GM12875 (cell line): Measurements from ENCODE around the gene HOMER1.

Source experiments
- H3K4me3 ChIP-seq: one replicate; pipeline ENCODE4 v1.5.1; 2011; ENCODE audit warnings: low read depth, low read length, control low read depth
- TF ChIP-seq, protein P1 (sequence below): IDR thresholded peaks from 2 replicates; pipeline ENCODE4 v1.5.1; 2011; ENCODE audit warnings: low read depth, mild to moderate bottlenecking, control low read depth, inconsistent platforms, low read length, moderate library complexity, borderline replicate concordance; ENCODE audit not compliant: insufficient read depth

The HOMER1 gene

DNA sequence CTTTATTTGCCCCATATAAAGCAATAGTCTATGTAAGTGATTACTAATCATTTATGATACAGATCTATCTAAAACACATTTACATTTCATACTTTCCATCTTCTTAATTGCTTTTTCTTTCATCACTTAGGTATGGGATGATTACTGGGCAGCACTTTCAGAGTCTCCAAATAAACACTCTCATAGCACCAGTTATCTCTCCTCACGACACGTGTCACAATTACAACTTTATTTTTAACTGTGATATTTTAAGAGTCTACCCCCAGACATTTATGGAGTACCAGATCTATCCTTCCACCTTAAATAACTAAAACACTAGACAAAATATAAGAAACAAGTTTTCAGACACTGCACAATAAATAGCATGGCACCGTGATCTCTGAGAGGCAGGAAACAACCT lies 32.9 kb downstream of the HOMER1 start:
- no peak overlapping the region for H3K4me3 ChIP-seq
- TF ChIP-seq, protein P1, sequence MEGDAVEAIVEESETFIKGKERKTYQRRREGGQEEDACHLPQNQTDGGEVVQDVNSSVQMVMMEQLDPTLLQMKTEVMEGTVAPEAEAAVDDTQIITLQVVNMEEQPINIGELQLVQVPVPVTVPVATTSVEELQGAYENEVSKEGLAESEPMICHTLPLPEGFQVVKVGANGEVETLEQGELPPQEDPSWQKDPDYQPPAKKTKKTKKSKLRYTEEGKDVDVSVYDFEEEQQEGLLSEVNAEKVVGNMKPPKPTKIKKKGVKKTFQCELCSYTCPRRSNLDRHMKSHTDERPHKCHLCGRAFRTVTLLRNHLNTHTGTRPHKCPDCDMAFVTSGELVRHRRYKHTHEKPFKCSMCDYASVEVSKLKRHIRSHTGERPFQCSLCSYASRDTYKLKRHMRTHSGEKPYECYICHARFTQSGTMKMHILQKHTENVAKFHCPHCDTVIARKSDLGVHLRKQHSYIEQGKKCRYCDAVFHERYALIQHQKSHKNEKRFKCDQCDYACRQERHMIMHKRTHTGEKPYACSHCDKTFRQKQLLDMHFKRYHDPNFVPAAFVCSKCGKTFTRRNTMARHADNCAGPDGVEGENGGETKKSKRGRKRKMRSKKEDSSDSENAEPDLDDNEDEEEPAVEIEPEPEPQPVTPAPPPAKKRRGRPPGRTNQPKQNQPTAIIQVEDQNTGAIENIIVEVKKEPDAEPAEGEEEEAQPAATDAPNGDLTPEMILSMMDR: no peak

DNA sequence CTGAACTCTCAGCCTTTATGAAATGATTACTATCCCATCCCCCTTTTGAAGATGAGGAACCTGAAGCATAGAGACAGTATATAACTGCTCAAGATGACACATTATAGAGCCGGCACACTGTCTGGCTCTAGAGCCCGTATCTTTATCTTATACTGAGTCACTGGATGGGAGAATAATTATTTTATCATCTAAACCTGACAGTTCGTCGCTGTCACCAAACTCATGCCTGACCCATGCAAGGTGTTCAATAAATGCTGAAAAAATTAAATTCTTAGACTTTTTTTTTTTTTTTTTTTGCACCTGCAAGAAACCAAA lies 38.8 kb downstream of the HOMER1 start:
- TF ChIP-seq, protein P1: no peak
- H3K4me3 ChIP-seq: no peak overlapping the region

DNA sequence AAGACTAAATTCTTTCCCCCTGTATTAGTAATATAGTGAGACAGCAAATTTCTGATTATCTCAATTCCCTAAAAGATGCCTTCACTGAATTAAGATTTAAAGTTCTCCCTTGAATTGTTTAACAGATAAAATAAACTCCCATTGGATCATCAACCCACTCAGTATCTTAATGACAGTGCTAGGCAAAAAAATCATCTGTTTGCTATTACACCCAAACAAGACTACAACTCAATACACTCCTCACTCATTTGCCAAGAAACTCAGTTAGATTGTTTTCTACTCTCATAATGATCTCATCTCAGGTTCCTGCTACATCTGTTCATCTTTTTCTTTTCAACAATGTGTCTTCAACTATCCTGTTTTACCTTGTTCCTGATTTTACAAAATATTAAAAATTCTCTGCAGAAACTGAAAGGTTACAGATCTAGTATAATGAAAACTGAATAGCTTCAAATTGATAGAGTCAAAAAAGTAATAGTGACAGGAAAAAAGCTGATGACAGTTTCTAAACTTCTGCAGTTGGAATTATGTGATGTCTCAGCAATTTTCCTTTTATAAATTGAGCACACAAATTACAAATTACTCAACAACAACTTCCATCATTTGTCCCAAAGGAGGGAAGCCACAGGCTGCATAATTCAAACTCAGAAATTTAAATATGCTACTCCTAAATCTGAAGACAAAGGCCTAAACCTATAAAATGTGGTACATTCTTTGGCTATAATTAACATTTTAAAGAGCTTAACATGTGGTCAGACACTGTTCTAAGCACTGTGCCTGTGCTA lies 39.4 kb downstream of the HOMER1 start:
- no peak overlapping the region for H3K4me3 ChIP-seq
- TF ChIP-seq, protein P1: no peak

DNA sequence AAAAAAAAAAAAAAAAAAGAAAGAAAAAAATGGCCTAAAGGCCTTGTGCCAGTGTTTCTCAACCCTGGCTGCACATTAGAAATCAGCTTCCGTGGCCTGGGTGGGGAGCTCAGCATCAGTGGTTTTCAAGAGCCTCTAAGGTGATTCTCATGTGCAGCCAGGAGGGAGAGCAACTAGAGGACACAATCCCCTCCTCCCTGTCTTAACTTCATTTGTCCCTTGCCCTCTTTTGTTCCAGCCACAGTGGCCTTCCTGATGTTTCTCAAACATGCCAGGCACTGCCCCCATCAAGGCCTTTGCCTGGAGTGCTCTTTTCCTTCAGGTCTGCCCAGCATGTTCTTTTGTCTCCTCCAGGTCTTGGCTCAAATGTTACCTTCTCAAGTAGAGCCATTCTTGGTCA lies 42.4 kb downstream of the HOMER1 start:
- TF ChIP-seq, protein P1: no peak
- no peak overlapping the region for H3K4me3 ChIP-seq

DNA sequence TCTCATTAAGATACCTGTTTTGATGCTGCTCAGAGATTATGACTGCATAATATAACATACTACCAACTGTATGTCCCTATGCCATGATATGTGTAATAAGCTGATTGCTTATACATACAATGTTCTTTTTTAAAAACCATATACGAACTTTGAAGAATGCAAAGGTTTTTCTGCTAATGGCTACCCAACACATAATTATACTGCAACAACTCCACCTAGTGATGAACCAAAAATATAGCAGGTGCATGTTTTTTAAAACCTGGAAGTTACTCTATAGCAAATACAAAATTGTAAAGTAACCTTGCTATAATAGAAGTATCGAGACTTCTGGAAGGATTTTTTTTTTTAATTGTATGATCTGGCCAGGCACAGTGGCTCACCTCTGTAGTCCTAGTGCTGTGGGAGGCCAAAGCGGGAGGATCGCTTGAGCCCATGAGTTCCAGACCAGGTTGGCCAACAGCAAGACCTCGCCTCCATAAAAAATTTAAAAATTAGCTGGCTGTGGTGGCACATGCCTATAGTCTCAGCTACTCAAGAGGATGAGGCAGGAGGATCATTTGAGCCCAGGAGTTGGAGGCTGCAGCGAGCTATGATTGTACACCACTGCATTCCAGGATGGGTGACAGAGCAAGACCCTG lies 49.1 kb downstream of the HOMER1 start:
- TF ChIP-seq, protein P1: peak; percentile 33; the same call in 1 of the 2 replicates
- H3K4me3 ChIP-seq: no peak overlapping the region

DNA sequence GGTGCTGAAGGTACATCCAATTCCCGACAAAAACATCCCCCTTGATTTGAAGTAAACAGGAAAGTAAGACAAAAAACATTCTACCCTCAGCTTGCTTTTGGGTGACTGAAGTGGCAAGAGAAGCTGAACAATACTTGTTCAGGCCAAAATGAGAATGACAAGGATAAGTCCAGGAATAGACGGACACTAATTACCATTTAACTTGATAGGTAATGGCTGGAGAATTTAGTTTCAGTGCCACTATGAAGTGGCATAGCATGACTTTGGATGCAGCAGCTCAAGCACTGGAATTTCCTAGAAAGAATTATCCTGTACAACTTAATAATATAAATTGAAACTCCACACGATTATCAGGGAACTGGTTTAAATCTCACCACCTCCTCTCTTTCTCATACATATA lies 49.7 kb downstream of the HOMER1 start:
- no peak overlapping the region for H3K4me3 ChIP-seq
- TF ChIP-seq, protein P1: no peak

DNA sequence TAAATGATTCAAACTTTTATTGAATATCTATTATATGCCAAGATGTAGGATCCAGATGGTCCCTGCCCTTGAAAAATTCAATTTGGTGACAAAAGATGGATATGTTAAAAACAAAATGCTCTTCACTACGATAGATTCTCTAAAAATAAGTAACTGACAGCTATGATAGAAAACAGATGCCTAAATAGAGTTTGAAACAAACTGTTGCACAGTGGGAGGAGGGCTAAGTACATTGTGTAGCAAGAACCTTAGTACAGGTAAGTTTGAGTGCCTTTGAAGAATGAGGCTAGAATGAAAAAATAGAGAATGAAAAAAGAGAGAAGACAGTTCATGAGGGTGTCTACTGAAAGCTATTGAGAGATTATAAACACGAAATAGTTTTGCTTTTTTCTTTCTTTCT lies 54.3 kb downstream of the HOMER1 start:
- no peak overlapping the region for H3K4me3 ChIP-seq
- TF ChIP-seq, protein P1: no peak
